Natural killer cell (primary cell): ENCODE measurements around the gene TMIE. TPM values are rescaled to one million over a fixed set of nuclear protein-coding genes. Genes with fewer than 3 reads are reported as not detected.
A peak's percentile ranks its signal among the peaks of the same experiment; 100 is the strongest.

ENCODE experiments used
- ATAC-seq, 3 donors: fragments of 150-1000 bp in 2 of 3; fragments of 200-7000 bp in 1 of 3; cut with Tn5 transposase; 1 replicate in 1 of 3; 2 replicates in 2 of 3; pipeline ENCODE4 v1.10.0; 2021; ENCODE audit warnings: mild to moderate bottlenecking in 2 of 3, moderate library complexity in 2 of 3
- DNase-seq, 2 donors: peaks; one replicate each; pipeline versions ENCODE4 v3.0.0 to v3.0.0-alpha.2; 2013 to 2021; ENCODE audit warnings: mixed read lengths in 1 of 2
- H3K27ac ChIP-seq: one replicate; pipeline ENCODE4 v1.5.1; 2013; ENCODE audit warnings: mild to moderate bottlenecking, low read length
- H3K27me3 ChIP-seq: one replicate; pipeline ENCODE4 v1.6.1; 2013; ENCODE audit warnings: low read length; ENCODE audit not compliant: control insufficient read depth, insufficient read depth
- H3K36me3 ChIP-seq: one replicate; pipeline ENCODE4 v1.6.1; 2013; ENCODE audit warnings: low read length; ENCODE audit not compliant: control insufficient read depth, insufficient read depth
- H3K4me1 ChIP-seq: one replicate; pipeline ENCODE4 v1.6.1; 2013; ENCODE audit warnings: low read length; ENCODE audit not compliant: control insufficient read depth, insufficient read depth
- H3K4me3 ChIP-seq: one replicate; pipeline ENCODE4 v1.5.1; 2013; ENCODE audit warnings: low read length
- H3K9me3 ChIP-seq: one replicate; pipeline ENCODE4 v1.6.1; 2013; ENCODE audit warnings: low read length; ENCODE audit not compliant: control insufficient read depth, insufficient read depth
- H3K27ac Mint-ChIP-seq, 2 donors: one replicate each; pipeline ENCODE4 v1.8.0; 2022; ENCODE audit warnings: mild to moderate bottlenecking in 2 of 2, mixed read lengths in 2 of 2, moderate library complexity in 1 of 2
- H3K27me3 Mint-ChIP-seq, 2 donors: one replicate each; pipeline ENCODE4 v1.8.0; 2022; ENCODE audit warnings: low read depth in 2 of 2, mixed read lengths in 2 of 2
- H3K36me3 Mint-ChIP-seq: one replicate; pipeline ENCODE4 v1.8.0; 2022; ENCODE audit warnings: mixed read lengths
- H3K4me1 Mint-ChIP-seq, 2 donors: one replicate each; pipeline ENCODE4 v1.8.0; 2022; ENCODE audit warnings: mixed read lengths in 2 of 2
- H3K4me3 Mint-ChIP-seq: one replicate; pipeline ENCODE4 v1.8.0; 2022; ENCODE audit warnings: mild to moderate bottlenecking, moderate library complexity, mixed read lengths
- H3K9me3 Mint-ChIP-seq, 2 donors: one replicate each; pipeline ENCODE4 v1.8.0; 2022; ENCODE audit warnings: mixed read lengths in 2 of 2
- CTCF ChIP-seq: fragments of 200-600 bp; IDR thresholded peaks from one replicate; pipeline ENCODE4 v1.8.0; 2022; ENCODE audit warnings: antibody characterized with exemption
- WGBS: methylation state at CpG from one replicate; pipeline ENCODE4 v1.1.7; 2013; ENCODE audit warnings: missing lambda C conversion rate; ENCODE audit not compliant: insufficient coverage; 5-methylcytosine and 5-hydroxymethylcytosine counted together
- intact Hi-C: fragments of 100-400 bp; cut with micrococcal nuclease; formaldehyde crosslinking; loops from one replicate; pipeline ENCODE4 v1.14.2; 2022
- total RNA-seq, 4 donors: library from RNA; stranded (reverse); fragments of 120-200 nt in 1 of 4; gene quantifications; one replicate each; pipeline versions ENCODE4 v1.2.3 to v1.2.4, GENCODE V29; 2013 to 2022

Gene TMIE
- total RNA-seq, 3 donors from 2014 or later (not counting 1 experiment from before 2014, with no cell fraction given), result not detected

- peak in 1 of 2 donors; percentile 13 for DNase-seq
- no peaks in the 10 kb centered on the region for H3K27me3 ChIP-seq
- H3K27ac ChIP-seq, result no peak overlapping the region
- no peaks in the 10 kb centered on the region for H3K36me3 ChIP-seq
- no peak overlapping the region for H3K4me3 Mint-ChIP-seq
- no peaks in the 10 kb centered on the region for H3K4me1 ChIP-seq
- 74% methylated on average over 11 of the region's 11 CpGs for WGBS
- H3K27ac Mint-ChIP-seq, result no peak overlapping the region
- intact Hi-C loops, result no loop called here
- no peak for ATAC-seq
- no peaks in the 10 kb centered on the region for H3K9me3 ChIP-seq
- no peaks in the 10 kb centered on the region for H3K4me1 Mint-ChIP-seq
- no peak for TF ChIP-seq CTCF
- H3K27me3 Mint-ChIP-seq, result no peaks in the 10 kb centered on the region
- H3K9me3 Mint-ChIP-seq, result no peaks in the 10 kb centered on the region
- H3K36me3 Mint-ChIP-seq, result no peaks in the 10 kb centered on the region
- no peak overlapping the region for H3K4me3 ChIP-seq
These were observed 7.4 kb downstream of the TMIE start for GRCh38 chr3:46708401-46709156.

DNA sequence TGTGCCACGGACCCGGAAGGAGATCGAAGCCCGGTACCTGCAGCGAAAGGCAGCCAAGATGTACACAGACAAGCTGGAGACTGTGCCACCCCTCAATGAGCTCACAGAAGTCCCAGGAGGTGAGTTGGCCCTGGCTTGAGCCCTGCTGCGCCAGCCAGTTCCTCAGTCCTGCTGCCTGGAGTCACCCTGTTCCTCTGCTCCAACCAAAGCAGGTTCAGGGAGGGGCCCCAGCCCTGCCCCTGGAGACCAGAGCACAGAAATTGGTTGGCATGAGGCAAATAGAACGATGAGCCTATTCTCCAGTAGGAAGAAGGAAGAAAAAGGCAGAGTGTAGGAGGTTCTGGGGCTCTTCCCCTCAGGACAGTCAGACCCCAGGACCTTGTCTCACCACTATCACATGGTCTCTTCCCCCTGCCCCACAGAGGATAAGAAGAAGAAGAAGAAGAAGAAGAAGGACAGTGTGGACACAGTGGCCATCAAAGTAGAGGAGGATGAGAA is 8.0 kb downstream of the TMIE start:
- Histone ChIP-seq H3K4me1 (no peaks in the 10 kb centered on the region), H3K27me3 (no peaks in the 10 kb centered on the region), H3K9me3 (no peaks in the 10 kb centered on the region), H3K27ac (no peak overlapping the region), H3K36me3 (no peaks in the 10 kb centered on the region), H3K4me3 (no peak overlapping the region)
- Mint-ChIP-seq H3K4me3 (no peak overlapping the region), H3K27me3 (no peaks in the 10 kb centered on the region), H3K4me1 (no peaks in the 10 kb centered on the region), H3K9me3 (no peaks in the 10 kb centered on the region), H3K36me3 (no peaks in the 10 kb centered on the region), H3K27ac (no peak overlapping the region)
- 96% methylated on average over 7 of the region's 7 CpGs for WGBS
- intact Hi-C loops, result no loop called here
- ATAC-seq (no peak), DNase-seq (peak in 1 of 2 donors; percentile 9)
- TF ChIP-seq CTCF, result no peak

DNA sequence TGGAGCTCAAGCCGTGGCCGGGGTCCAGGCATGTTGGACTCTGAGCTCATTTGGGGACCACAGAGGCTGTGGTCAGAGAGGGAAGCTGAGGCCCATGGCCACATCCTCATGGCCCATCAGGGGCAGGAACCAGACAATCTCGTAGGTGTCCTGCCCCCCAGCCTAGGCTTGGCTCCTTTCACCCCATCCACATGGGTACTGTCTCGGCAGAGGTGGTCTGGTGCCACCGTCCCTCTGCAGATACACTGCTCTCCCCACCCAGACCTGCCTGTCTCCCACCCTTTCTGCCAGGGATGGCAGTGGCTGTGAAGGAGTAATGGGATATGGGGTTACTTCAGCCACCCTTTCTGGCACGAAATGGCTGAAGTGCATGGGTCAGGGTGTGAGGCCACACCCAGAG is 8.5 kb downstream of the TMIE start:
- no peak for TF ChIP-seq CTCF
- 82% methylated on average over 6 of the region's 6 CpGs for WGBS
- no peaks in the 10 kb centered on the region for H3K36me3 ChIP-seq
- H3K9me3 ChIP-seq, result no peaks in the 10 kb centered on the region
- DNase-seq (no peak), ATAC-seq (no peak)
- no peak overlapping the region for H3K27ac ChIP-seq
- H3K4me3 Mint-ChIP-seq, result no peak overlapping the region
- intact Hi-C loops, result no loop called here
- no peaks in the 10 kb centered on the region for H3K27me3 Mint-ChIP-seq
- no peak overlapping the region for H3K27ac Mint-ChIP-seq
- no peaks in the 10 kb centered on the region for H3K9me3 Mint-ChIP-seq
- H3K4me1 Mint-ChIP-seq, result no peaks in the 10 kb centered on the region
- H3K27me3 ChIP-seq, result no peaks in the 10 kb centered on the region
- no peak overlapping the region for H3K4me3 ChIP-seq
- H3K4me1 ChIP-seq, result no peaks in the 10 kb centered on the region
- H3K36me3 Mint-ChIP-seq, result no peaks in the 10 kb centered on the region

GRCh38 chr3:46710229-46710628 is 9.0 kb downstream of the TMIE start:
- Histone ChIP-seq H3K27me3 (no peaks in the 10 kb centered on the region), H3K9me3 (no peaks in the 10 kb centered on the region), H3K4me3 (no peak overlapping the region), H3K4me1 (no peaks in the 10 kb centered on the region), H3K36me3 (no peaks in the 10 kb centered on the region), H3K27ac (no peak overlapping the region)
- intact Hi-C loops, result no loop called here
- TF ChIP-seq CTCF, result no peak
- ATAC-seq (no peak), DNase-seq (no peak)
- 87% methylated on average over 7 of the region's 7 CpGs for WGBS
- no peaks in the 10 kb centered on the region for H3K4me1 Mint-ChIP-seq
- H3K36me3 Mint-ChIP-seq, result no peaks in the 10 kb centered on the region
- no peak overlapping the region for H3K27ac Mint-ChIP-seq
- H3K27me3 Mint-ChIP-seq, result no peaks in the 10 kb centered on the region
- H3K9me3 Mint-ChIP-seq, result no peaks in the 10 kb centered on the region
- H3K4me3 Mint-ChIP-seq, result no peak overlapping the region
